Endothelial cell of umbilical vein (primary cell): Measurements from ENCODE around the gene CRYBA4. TPM values are rescaled to one million over a fixed set of nuclear protein-coding genes. Genes with fewer than 3 reads are reported as not detected.

Source experiments
- BruUV-seq: library from RNA; stranded (reverse); fragments of 400-500 nt; replicated peaks from 2 replicates; lab custom pipeline; 2021; lab: Mats Ljungman, UMichigan
- CTCF ChIA-PET: fragments of 300-600, 350-600 bp; sonication (Branson Sonifier 250); formaldehyde crosslinking; loops from one replicate; lab custom pipeline; 2021; ENCODE audit warnings: antibody characterized with exemption, inconsistent platforms; lab: Charles Lee
- POLR2A ChIA-PET: fragments of 300-600, 350-600 bp; sonication (Branson Sonifier 250); formaldehyde crosslinking; loops from one replicate; lab custom pipeline; 2021; ENCODE audit warnings: antibody characterized with exemption, inconsistent platforms; lab: Charles Lee
- DNase-seq: peaks from one replicate; pipeline ENCODE4 v3.0.0-alpha.2; 2011; ENCODE audit warnings: low read depth, low spot score
- FAIRE-seq: peaks from 2 replicates; lab custom pipeline; 2011; peaks lifted over from hg19 to GRCh38; lab: Jason Lieb, UNC
- H2AFZ ChIP-seq: 2 replicates; pipeline ENCODE4 v1.6.0; 2012; ENCODE audit warnings: low read depth, low read length, control low read depth, inconsistent platforms
- H3K27ac ChIP-seq: 2 replicates; pipeline ENCODE4 v1.5.1; 2011; ENCODE audit warnings: low read depth, mild to moderate bottlenecking, control low read depth, low read length, moderate library complexity; ENCODE audit not compliant: insufficient read depth
- H3K27me3 ChIP-seq, 2 experiments: 2 replicates each; pipeline versions ENCODE4 v1.6.0 to v1.6.1; 2011; ENCODE audit warnings: low read length in 2 of 2, mixed read lengths in 1 of 2; ENCODE audit not compliant: control insufficient read depth in 2 of 2, insufficient read depth in 2 of 2
- H3K36me3 ChIP-seq, 2 experiments: 2 replicates in 1 of 2; 3 replicates in 1 of 2; pipeline ENCODE4 v1.5.1; 2011; ENCODE audit warnings: low read length in 2 of 2, mild to moderate bottlenecking in 1 of 2, moderate library complexity in 1 of 2; ENCODE audit not compliant: control insufficient read depth in 2 of 2, insufficient read depth in 2 of 2; ENCODE audit errors: extremely low read depth in 1 of 2
- H3K4me1 ChIP-seq: 3 replicates; pipeline ENCODE4 v1.5.1; 2011; ENCODE audit warnings: mild to moderate bottlenecking, low read length; ENCODE audit not compliant: control insufficient read depth, insufficient read depth; ENCODE audit errors: extremely low read depth
- H3K4me2 ChIP-seq: 2 replicates; pipeline ENCODE4 v1.6.1; 2011; ENCODE audit warnings: low read length, control low read depth, mixed read lengths; ENCODE audit not compliant: insufficient read depth
- H3K4me3 ChIP-seq, 3 experiments: fragments of 200-600 bp in 1 of 3; sonication (generic), shearing (Covaris generic) in 1 of 3; replicated peaks in 1 of 3; 2 replicates each; pipeline ENCODE4 v1.5.1; 2011 to 2016; ENCODE audit warnings: control low read depth in 3 of 3, low read length in 3 of 3, mild to moderate bottlenecking in 2 of 3, inconsistent platforms in 1 of 3, low read depth in 1 of 3, moderate library complexity in 1 of 3; ENCODE audit not compliant: insufficient read depth in 1 of 3
- H3K79me2 ChIP-seq: 2 replicates; pipeline ENCODE4 v1.6.0; 2012; ENCODE audit warnings: low read length, inconsistent platforms; ENCODE audit not compliant: control insufficient read depth, insufficient read depth
- H3K9ac ChIP-seq: replicated peaks from 2 replicates; pipeline ENCODE3; 2011; ENCODE audit warnings: low read length, control low read depth; ENCODE audit not compliant: insufficient read depth; ENCODE audit errors: extremely low read depth
- H3K9me1 ChIP-seq: replicated peaks from 3 replicates; pipeline ENCODE4 v1.6.0; 2011; ENCODE audit warnings: mild to moderate bottlenecking, low read length; ENCODE audit not compliant: control insufficient read depth, insufficient read depth; ENCODE audit errors: extremely low read depth
- H3K9me3 ChIP-seq: replicated peaks from 2 replicates; pipeline ENCODE4 v1.5.1; 2012; ENCODE audit warnings: low read length, inconsistent platforms; ENCODE audit not compliant: control insufficient read depth, insufficient read depth
- H4K20me1 ChIP-seq: replicated peaks from 2 replicates; pipeline ENCODE3; 2011; ENCODE audit warnings: mild to moderate bottlenecking, low read length; ENCODE audit not compliant: control insufficient read depth, insufficient read depth; ENCODE audit errors: extremely low read depth
- FOS ChIP-seq: IDR thresholded peaks from 2 replicates; pipeline ENCODE4 v1.6.1; 2011; ENCODE audit warnings: mild to moderate bottlenecking, low read length, moderate library complexity, borderline replicate concordance; ENCODE audit not compliant: insufficient read depth
- GATA2 ChIP-seq: IDR thresholded peaks from 2 replicates; pipeline ENCODE4 v1.7.0; 2011; ENCODE audit warnings: low read depth, mild to moderate bottlenecking, moderate library complexity, mixed read lengths, low read length; ENCODE audit not compliant: insufficient read length, insufficient read depth
- MYC ChIP-seq: IDR thresholded peaks from one replicate; pipeline ENCODE4 v1.6.1; 2011; ENCODE audit warnings: mild to moderate bottlenecking, low read depth, low read length
- POLR2A ChIP-seq: IDR thresholded peaks from 2 replicates; pipeline ENCODE4 v1.6.1; 2012; ENCODE audit warnings: low read depth, mild to moderate bottlenecking, control low read depth, low read length
- POLR2AphosphoS5 ChIP-seq: IDR thresholded peaks from 2 replicates; pipeline ENCODE4 v1.6.1; 2012; ENCODE audit warnings: low read depth, mild to moderate bottlenecking, control low read depth, low read length, moderate library complexity; ENCODE audit not compliant: insufficient read depth
- dilution Hi-C: fragments of 300-500 bp; cut with MboI; formaldehyde crosslinking; loops from one replicate; pipeline ENCODE4 v1.15.0; 2019; ENCODE audit warnings: low sequenced_read_pairs; ENCODE audit not compliant: extremely low pct_ligation_motif_present
- intact Hi-C: fragments of 100-400 bp; cut with micrococcal nuclease; formaldehyde crosslinking; loops from one replicate; pipeline ENCODE4 v1.10.0; 2022
- polyA plus RNA-seq, 4 experiments: library from polyadenylated mRNA; depleted of rRNA in 3 of 4; stranded (reverse) in 3 of 4; unstranded in 1 of 4; fragments of >200 nt; gene quantifications; 2 replicates each; pipeline versions ENCODE4 v1.2.1 to v1.2.3, GENCODE V29; 2011 to 2012; ENCODE audit warnings: missing spikeins in 1 of 4
- total RNA-seq: library from RNA; stranded (reverse); gene quantifications from 2 replicates; pipeline ENCODE4 v1.2.3, GENCODE V29; 2021
- TF ChIP-seq, protein P1 (sequence below): IDR thresholded peaks from 2 replicates; pipeline ENCODE4 v1.6.1; 2011; ENCODE audit not compliant: insufficient read depth, insufficient read length

CRYBA4 gene
- total and polyA plus RNA-seq, 2 donors (not counting 3 experiments of a cell fraction or from before 2014, with no cell fraction given), result not detected

- ChIA-PET POLR2A (no interaction called here), CTCF (interaction anchor here (1.0 to 1.1 kb wide), 2 partner anchors 11 to 14 kb away, joined by 3 read pairs; no protein-coding TSS in a partner anchor)
- Histone ChIP-seq H3K9ac (peak within 1 kb of the TSS; percentile 70), H3K9me1 (no peaks in the 10 kb centered on the region), H3K4me2 (peak within 1 kb of the TSS; percentile 84), H3K27ac (peak within 1 kb of the TSS; percentile 60), H3K79me2 (peaks cover 20% of the 10 kb centered on the region), H2AFZ (peak within 1 kb of the TSS; percentile 80), H3K36me3 (no peaks in the 10 kb centered on the region), H3K4me3 (peak within 1 kb of the TSS; percentile 79 to 93 (median 82)), H3K9me3 (no peaks in the 10 kb centered on the region), H3K4me1 (peaks cover 36% of the 10 kb centered on the region), H4K20me1 (no peaks in the 10 kb centered on the region), H3K27me3 (peaks cover 2 to 7% of the 10 kb centered on the region in 2 experiments)
- intact Hi-C loops, result loop anchor here (2.0 kb wide), 1 partner anchor 37 kb away; no protein-coding TSS in a partner anchor
- no TSS peak for BruUV-seq
- TF ChIP-seq POLR2AphosphoS5 (peak; percentile 76), MYC (no peak), GATA2 (no peak), POLR2A (peak; percentile 60), FOS (no peak)
- TF ChIP-seq, protein P1, sequence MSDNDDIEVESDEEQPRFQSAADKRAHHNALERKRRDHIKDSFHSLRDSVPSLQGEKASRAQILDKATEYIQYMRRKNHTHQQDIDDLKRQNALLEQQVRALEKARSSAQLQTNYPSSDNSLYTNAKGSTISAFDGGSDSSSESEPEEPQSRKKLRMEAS, result no peak
- FAIRE-seq (peak; percentile 12), DNase-seq (peak; percentile 76)
- dilution Hi-C loops, result no loop called here
These were observed 31.7 kb upstream of the CRYBA4 start, which contains the start of gene TPST2 for GRCh38 chr22:26589845-26590736. Gene TPST2 (minus strand): TSS chr22:26590132. CDS start chr22:26541630, 48,502 bp downstream.
